Mesenchymal stem cell (in vitro differentiated cells and primary cell): Measurements from ENCODE around the gene LYRM1.
"Not testable (repeated sequence)": the region's sequence is repeated elsewhere in the genome, so short reads cannot be mapped to it uniquely, and the experiment has no call there.

Source experiments
- DNase-seq: peaks from one replicate; pipeline ENCODE4 v3.0.0-alpha.2; 2013
- H2AFZ ChIP-seq: one replicate; pipeline ENCODE4 v1.6.1; 2013; ENCODE audit warnings: low read depth, mild to moderate bottlenecking, control low read depth, inconsistent platforms, low read length, moderate library complexity
- H2AK5ac ChIP-seq: 2 replicates; pipeline ENCODE4 v1.6.1; 2013; ENCODE audit warnings: low read length, moderate library complexity, mild to moderate bottlenecking, inconsistent platforms; ENCODE audit not compliant: severe bottlenecking
- H2BK120ac ChIP-seq: one replicate; pipeline ENCODE4 v1.6.1; 2013; ENCODE audit warnings: low read depth, mild to moderate bottlenecking, inconsistent platforms, low read length, moderate library complexity
- H2BK12ac ChIP-seq, 2 experiments: one replicate each; pipeline ENCODE4 v1.6.1; 2013; ENCODE audit warnings: inconsistent platforms in 2 of 2, low read length in 2 of 2, mild to moderate bottlenecking in 2 of 2, moderate library complexity in 2 of 2, control low read depth in 1 of 2
- H2BK15ac ChIP-seq: one replicate; pipeline ENCODE4 v1.6.1; 2013; ENCODE audit warnings: mild to moderate bottlenecking, low read depth, inconsistent platforms; ENCODE audit not compliant: poor library complexity, severe bottlenecking
- H2BK5ac ChIP-seq: 2 replicates; pipeline ENCODE4 v1.6.1; 2013; ENCODE audit warnings: low read depth, mild to moderate bottlenecking, low read length, control low read depth, inconsistent platforms; ENCODE audit not compliant: poor library complexity, severe bottlenecking
- H3K14ac ChIP-seq, 2 experiments: one replicate each; pipeline ENCODE4 v1.6.1; 2013; ENCODE audit warnings: inconsistent platforms in 2 of 2, low read length in 2 of 2, control low read depth in 1 of 2, mild to moderate bottlenecking in 1 of 2, moderate library complexity in 1 of 2
- H3K18ac ChIP-seq, 2 experiments: one replicate each; pipeline ENCODE4 v1.6.1; 2013; ENCODE audit warnings: inconsistent platforms in 2 of 2, low read length in 2 of 2, control low read depth in 1 of 2, low read depth in 1 of 2, mild to moderate bottlenecking in 1 of 2
- H3K23ac ChIP-seq, 2 experiments: one replicate each; pipeline ENCODE4 v1.6.1; 2013; ENCODE audit warnings: inconsistent platforms in 2 of 2, low read length in 2 of 2, mild to moderate bottlenecking in 2 of 2, moderate library complexity in 2 of 2, control low read depth in 1 of 2
- H3K27ac ChIP-seq: 2 replicates; pipeline ENCODE4 v1.5.1; 2013; ENCODE audit warnings: mild to moderate bottlenecking, moderate library complexity, low read length, control low read depth, inconsistent platforms; ENCODE audit not compliant: poor library complexity, severe bottlenecking
- H3K27me3 ChIP-seq, 2 experiments: 2 replicates each; pipeline versions ENCODE4 v1.6.1 to v1.7.0; 2013; ENCODE audit warnings: low read length in 2 of 2, mild to moderate bottlenecking in 2 of 2, moderate library complexity in 2 of 2, control low read depth in 1 of 2, inconsistent platforms in 1 of 2; ENCODE audit not compliant: control insufficient read depth in 1 of 2, insufficient read depth in 1 of 2
- H3K36me3 ChIP-seq, 2 experiments: 2 replicates each; pipeline versions ENCODE4 v1.6.1 to v1.7.0; 2013; ENCODE audit warnings: low read length in 2 of 2, control low read depth in 1 of 2, inconsistent platforms in 1 of 2, low read depth in 1 of 2, mild to moderate bottlenecking in 1 of 2; ENCODE audit not compliant: insufficient read depth in 2 of 2, control insufficient read depth in 1 of 2
- H3K4ac ChIP-seq, 2 experiments: one replicate each; pipeline ENCODE4 v1.6.1; 2013; ENCODE audit warnings: inconsistent platforms in 2 of 2, low read length in 2 of 2, mild to moderate bottlenecking in 2 of 2, moderate library complexity in 2 of 2, control low read depth in 1 of 2, low read depth in 1 of 2
- H3K4me1 ChIP-seq: 2 replicates; pipeline ENCODE4 v1.6.1; 2013; ENCODE audit warnings: low read depth, low read length, control low read depth; ENCODE audit not compliant: control insufficient read depth, insufficient read depth
- H3K4me2 ChIP-seq: 2 replicates; pipeline ENCODE4 v1.6.1; 2013; ENCODE audit warnings: low read length, mild to moderate bottlenecking, inconsistent platforms; ENCODE audit not compliant: poor library complexity, severe bottlenecking
- H3K4me3 ChIP-seq, 2 experiments: 2 replicates each; pipeline versions ENCODE4 v1.5.1 to v1.7.0; 2013; ENCODE audit warnings: low read length in 2 of 2, mild to moderate bottlenecking in 2 of 2, control low read depth in 1 of 2, low read depth in 1 of 2; ENCODE audit not compliant: insufficient read depth in 1 of 2
- H3K79me1 ChIP-seq: replicated peaks from 2 replicates; pipeline ENCODE4 v1.6.1; 2013; ENCODE audit warnings: mild to moderate bottlenecking, control low read depth, low read length, inconsistent platforms; ENCODE audit not compliant: poor library complexity, severe bottlenecking
- H3K9ac ChIP-seq: 2 replicates; pipeline ENCODE4 v1.7.0; 2013; ENCODE audit warnings: mild to moderate bottlenecking, low read length, moderate library complexity
- H3K9me3 ChIP-seq: 2 replicates; pipeline ENCODE4 v1.7.0; 2013; ENCODE audit warnings: mild to moderate bottlenecking, low read length; ENCODE audit not compliant: control insufficient read depth
- H4K8ac ChIP-seq: one replicate; pipeline ENCODE4 v1.6.1; 2013; ENCODE audit warnings: inconsistent platforms, mild to moderate bottlenecking, low read length, moderate library complexity
- H4K91ac ChIP-seq: one replicate; pipeline ENCODE4 v1.6.1; 2013; ENCODE audit warnings: mild to moderate bottlenecking, low read length, inconsistent platforms
- WGBS: methylation state at CpG from one replicate; pipeline ENCODE4 v1.1.7; 2013; ENCODE audit warnings: mixed read lengths; 5-methylcytosine and 5-hydroxymethylcytosine counted together

Gene LYRM1

DNA sequence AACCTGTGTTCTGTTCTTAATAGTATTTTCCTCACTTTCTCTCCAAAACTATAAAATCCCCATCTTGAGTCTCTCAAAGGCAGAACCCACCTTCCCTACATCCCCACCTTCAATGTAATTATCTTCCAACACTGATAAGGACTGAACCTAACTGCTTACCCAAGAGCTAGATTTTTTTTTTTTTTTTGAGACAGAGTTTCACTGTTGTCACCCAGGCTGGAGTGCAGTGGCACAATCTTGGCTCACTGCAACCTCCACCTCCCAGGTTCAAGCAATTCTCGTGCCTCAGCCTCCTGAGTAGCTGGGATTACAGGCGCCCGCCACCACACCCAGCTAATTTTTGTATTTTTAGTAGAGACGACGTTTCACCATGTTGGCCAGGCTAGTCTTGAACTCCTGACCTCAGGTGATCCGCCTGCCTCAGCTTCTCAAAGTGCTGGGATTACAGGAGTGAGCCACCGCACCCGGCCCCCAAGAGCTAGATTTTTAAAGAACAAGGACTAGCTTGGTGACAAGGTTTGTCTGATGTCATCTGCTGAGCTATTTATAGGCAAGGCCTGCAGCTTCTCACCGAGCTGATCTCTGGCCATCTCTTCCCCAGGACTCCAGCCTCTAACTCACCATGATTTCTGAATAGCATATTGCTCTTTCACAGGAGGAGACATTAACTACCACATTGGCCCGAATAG, 29.2 kb downstream of the LYRM1 start:
- not testable (repeated sequence) for H3K79me1 ChIP-seq, H3K4ac ChIP-seq, H3K14ac ChIP-seq, H2AFZ ChIP-seq, H2AK5ac ChIP-seq, H3K4me2 ChIP-seq, H2BK15ac ChIP-seq, H3K18ac ChIP-seq, H4K8ac ChIP-seq, H2BK120ac ChIP-seq, H3K23ac ChIP-seq, H4K91ac ChIP-seq, H3K36me3 ChIP-seq, H3K27ac ChIP-seq, H2BK12ac ChIP-seq, H3K4me1 ChIP-seq, H3K27me3 ChIP-seq, H3K4me3 ChIP-seq, H2BK5ac ChIP-seq, H3K9me3 ChIP-seq
- H3K9ac ChIP-seq: peak overlapping the region; percentile 1
- DNase-seq: peak; percentile 50
- 82% methylated on average over 10 of the region's 10 CpGs for WGBS

DNA sequence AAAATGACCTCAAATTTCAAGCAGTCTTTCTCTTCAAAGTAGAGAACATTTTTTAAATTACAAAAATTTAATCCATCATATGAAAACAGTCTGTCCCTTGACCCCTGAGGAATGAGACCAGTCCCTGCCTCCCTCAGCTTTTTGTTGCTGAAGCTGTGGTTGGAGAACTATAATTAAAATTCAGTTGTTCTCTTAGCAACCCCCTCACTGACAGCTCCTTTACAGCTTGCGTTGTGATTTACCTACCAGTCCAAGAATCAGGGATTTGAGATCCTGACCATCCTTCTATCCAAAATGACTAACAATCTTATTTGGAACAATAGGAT, 29.8 kb downstream of the LYRM1 start:
- Histone ChIP-seq H3K9me3 (no peaks in the 10 kb centered on the region), H2BK5ac (no peak overlapping the region), H3K36me3 (peaks cover 2 to 6% of the 10 kb centered on the region in 2 experiments), H3K9ac (peak overlapping the region; percentile 1), H3K27me3 (no peaks in the 10 kb centered on the region), H3K4me1 (no peaks in the 10 kb centered on the region), H2AFZ (no peak overlapping the region), H3K27ac (no peak overlapping the region), H2BK15ac (no peak overlapping the region), H2BK12ac (no peak overlapping the region), H3K18ac (no peak overlapping the region), H3K79me1 (no peaks in the 10 kb centered on the region), H4K8ac (no peak overlapping the region), H3K4me2 (no peak overlapping the region), H2AK5ac (no peak overlapping the region), H4K91ac (no peak overlapping the region), H3K4me3 (no peak overlapping the region), H3K4ac (no peak overlapping the region), H3K14ac (no peak overlapping the region), H2BK120ac (no peak overlapping the region), H3K23ac (no peak overlapping the region)
- WGBS: 100% methylated on average over 1 of the region's 1 CpG
- no peak for DNase-seq

DNA sequence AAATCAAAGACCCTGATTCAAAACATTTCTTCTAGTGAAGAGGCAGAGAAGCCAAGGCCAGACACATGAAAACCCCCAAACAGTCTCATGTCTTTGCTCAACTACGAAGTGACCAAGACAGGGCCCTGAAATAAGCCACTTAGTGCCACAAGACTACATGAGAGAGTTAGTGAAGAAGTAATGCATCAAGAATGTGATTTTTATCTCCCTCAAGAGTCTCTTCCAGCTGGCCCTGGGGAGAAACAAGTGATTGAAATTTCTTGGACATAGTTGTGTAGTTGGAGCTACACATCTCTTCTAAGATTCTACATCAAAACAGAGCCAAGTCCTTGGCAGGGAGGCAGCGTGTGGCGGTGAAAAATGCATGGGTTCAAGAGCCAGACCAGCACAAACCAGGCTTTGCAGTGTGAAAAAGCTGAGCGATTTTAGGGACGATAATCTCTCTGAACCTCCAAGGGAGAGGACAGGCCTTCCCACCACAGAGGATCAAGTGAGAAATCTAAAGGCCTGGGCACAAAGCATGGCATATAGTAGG, 30.6 kb downstream of the LYRM1 start:
- Histone ChIP-seq H2BK5ac (no peak overlapping the region), H3K79me1 (no peaks in the 10 kb centered on the region), H3K27ac (no peak overlapping the region), H3K4me1 (no peaks in the 10 kb centered on the region), H3K4me3 (no peak overlapping the region), H3K4ac (no peak overlapping the region), H3K14ac (no peak overlapping the region), H4K8ac (no peak overlapping the region), H4K91ac (no peak overlapping the region), H3K36me3 (no peaks in the 10 kb centered on the region), H2BK120ac (no peak overlapping the region), H2BK12ac (no peak overlapping the region), H3K4me2 (no peak overlapping the region), H3K9ac (no peak overlapping the region), H3K9me3 (no peaks in the 10 kb centered on the region), H2AFZ (no peak overlapping the region), H3K18ac (no peak overlapping the region), H3K23ac (no peak overlapping the region), H2AK5ac (no peak overlapping the region), H3K27me3 (no peaks in the 10 kb centered on the region), H2BK15ac (no peak overlapping the region)
- 77% methylated on average over 4 of the region's 5 CpGs for WGBS
- peak; percentile 46 for DNase-seq

DNA sequence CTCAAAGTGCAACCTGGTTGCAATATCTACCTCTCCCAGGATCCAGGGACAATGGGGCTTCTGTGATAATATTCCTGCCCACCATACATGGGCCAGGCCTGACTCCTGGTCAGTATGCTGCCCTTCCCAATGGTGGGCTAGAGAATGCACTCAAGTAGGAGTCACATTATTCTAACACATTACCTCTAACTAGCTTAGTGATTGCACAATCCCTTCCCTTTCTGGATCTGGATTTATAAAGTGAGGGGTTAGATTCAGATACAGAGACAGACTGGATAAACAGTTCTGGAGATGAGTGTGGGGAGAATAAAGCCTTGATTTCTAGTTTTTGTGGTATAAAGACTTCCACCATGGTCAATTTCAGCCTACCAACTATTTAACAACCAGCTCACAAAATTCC, 33.0 kb downstream of the LYRM1 start:
- Histone ChIP-seq H3K4me1 (no peaks in the 10 kb centered on the region), H3K23ac (no peak overlapping the region), H4K8ac (no peak overlapping the region), H3K27me3 (no peaks in the 10 kb centered on the region), H2BK12ac (no peak overlapping the region), H3K79me1 (no peaks in the 10 kb centered on the region), H4K91ac (no peak overlapping the region), H2AK5ac (no peak overlapping the region), H2BK15ac (no peak overlapping the region), H3K27ac (no peak overlapping the region), H3K18ac (no peak overlapping the region), H3K9ac (no peak overlapping the region), H2AFZ (no peak overlapping the region), H3K4me2 (no peak overlapping the region), H3K9me3 (no peaks in the 10 kb centered on the region), H2BK5ac (no peak overlapping the region), H3K4ac (no peak overlapping the region), H2BK120ac (no peak overlapping the region), H3K14ac (no peak overlapping the region), H3K36me3 (no peaks in the 10 kb centered on the region), H3K4me3 (no peak overlapping the region)
- DNase-seq: no peak
